Adrenal gland (tissue), 5 donors: ENCODE results near the gene DNAH3.

ENCODE experiments used
- POLR2A ChIP-seq, 2 donors: fragments of 450-650 bp; IDR thresholded peaks; one replicate each; pipeline ENCODE4 v1.6.1; 2017; ENCODE audit warnings: antibody characterized with exemption in 2 of 2, mild to moderate bottlenecking in 2 of 2, moderate library complexity in 1 of 2
- TF ChIP-seq, protein P1 (sequence below), 6 experiments: fragments of 450-650 bp in 4 of 6; fragments of 200-600 bp in 2 of 6; sonication (generic) in 1 of 6; IDR thresholded peaks; 1 replicate in 5 of 6; 2 replicates in 1 of 6; pipeline versions ENCODE4 v1.5.1 to v1.8.0; 2016 to 2021; ENCODE audit warnings: antibody characterized with exemption in 6 of 6, mild to moderate bottlenecking in 2 of 6, moderate library complexity in 1 of 6
- donor health status: DM: no; HTN: no; CAD: no.

GRCh38 chr16:20938426-20938825 lies 212.2 kb downstream of the DNAH3 start:
- TF ChIP-seq, protein P1, sequence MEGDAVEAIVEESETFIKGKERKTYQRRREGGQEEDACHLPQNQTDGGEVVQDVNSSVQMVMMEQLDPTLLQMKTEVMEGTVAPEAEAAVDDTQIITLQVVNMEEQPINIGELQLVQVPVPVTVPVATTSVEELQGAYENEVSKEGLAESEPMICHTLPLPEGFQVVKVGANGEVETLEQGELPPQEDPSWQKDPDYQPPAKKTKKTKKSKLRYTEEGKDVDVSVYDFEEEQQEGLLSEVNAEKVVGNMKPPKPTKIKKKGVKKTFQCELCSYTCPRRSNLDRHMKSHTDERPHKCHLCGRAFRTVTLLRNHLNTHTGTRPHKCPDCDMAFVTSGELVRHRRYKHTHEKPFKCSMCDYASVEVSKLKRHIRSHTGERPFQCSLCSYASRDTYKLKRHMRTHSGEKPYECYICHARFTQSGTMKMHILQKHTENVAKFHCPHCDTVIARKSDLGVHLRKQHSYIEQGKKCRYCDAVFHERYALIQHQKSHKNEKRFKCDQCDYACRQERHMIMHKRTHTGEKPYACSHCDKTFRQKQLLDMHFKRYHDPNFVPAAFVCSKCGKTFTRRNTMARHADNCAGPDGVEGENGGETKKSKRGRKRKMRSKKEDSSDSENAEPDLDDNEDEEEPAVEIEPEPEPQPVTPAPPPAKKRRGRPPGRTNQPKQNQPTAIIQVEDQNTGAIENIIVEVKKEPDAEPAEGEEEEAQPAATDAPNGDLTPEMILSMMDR (IDR thresholded peaks at IDR 0.05), result no peak
- TF ChIP-seq POLR2A (IDR thresholded peaks at IDR 0.05), result no peak
